Epithelial cell of proximal tubule (primary cell): ENCODE data around the gene PSMD11. TPM values are rescaled to one million over a fixed set of nuclear protein-coding genes. Genes with fewer than 3 reads are reported as not detected.
"Not testable (repeated sequence)": the region's sequence is repeated elsewhere in the genome, so short reads cannot be mapped to it uniquely, and the experiment has no call there.

ENCODE experiments used
- DNase-seq: peaks from one replicate; pipeline ENCODE4 v3.0.0-alpha.2; 2011; ENCODE audit warnings: low read depth
- H3K4me3 ChIP-seq: 2 replicates; pipeline ENCODE4 v1.5.1; 2011; ENCODE audit warnings: low read depth, mild to moderate bottlenecking, low read length
- CTCF ChIP-seq: conservative IDR thresholded peaks from 2 replicates; pipeline ENCODE4 v1.5.1; 2012; ENCODE audit warnings: low read depth, mild to moderate bottlenecking, low read length
- total RNA-seq: library from RNA; depleted of rRNA; stranded (reverse); fragments of >200 nt; gene quantifications from 2 replicates; pipeline ENCODE4 v1.2.3, GENCODE V29; 2015

PSMD11 gene
- total RNA-seq, 1 donor from 2014 or later = 90.3 TPM

GRCh38 chr17:32441886-32442285, 2.4 kb upstream of the PSMD11 start:
- TF ChIP-seq CTCF = no peak
- no peak for DNase-seq
- H3K4me3 ChIP-seq = no peak overlapping the region

GRCh38 chr17:32443827-32444300, 446 bp upstream of the PSMD11 start:
- DNase-seq = no peak
- H3K4me3 ChIP-seq = peak overlapping the region; percentile 97
- no peak for TF ChIP-seq CTCF

GRCh38 chr17:32445074-32445415, 735 bp downstream of the PSMD11 start:
- peak overlapping the region; percentile 97 for H3K4me3 ChIP-seq
- no peak for DNase-seq
- peak; percentile 15 for TF ChIP-seq CTCF

- no peak for TF ChIP-seq CTCF
- peak overlapping the region; percentile 97 for H3K4me3 ChIP-seq
- DNase-seq = no peak
Observed at GRCh38 chr17:32445497-32445896, 1.2 kb downstream of the PSMD11 start.

GRCh38 chr17:32445971-32446370, 1.7 kb downstream of the PSMD11 start:
- peak overlapping the region; percentile 97 for H3K4me3 ChIP-seq
- DNase-seq = no peak

GRCh38 chr17:32446949-32447348, 2.6 kb downstream of the PSMD11 start:
- no peak for DNase-seq
- no peak overlapping the region for H3K4me3 ChIP-seq
- TF ChIP-seq CTCF = no peak

More at GRCh38 chr17:32445971-32446370, 1.7 kb downstream of the PSMD11 start:
- TF ChIP-seq CTCF = no peak

GRCh38 chr17:32449963-32450362, 5.7 kb downstream of the PSMD11 start:
- no peak for DNase-seq
- no peak for TF ChIP-seq CTCF
- no peak overlapping the region for H3K4me3 ChIP-seq

- DNase-seq, H3K4me3 ChIP-seq: not testable (repeated sequence)
Observed at GRCh38 chr17:32450379-32450778, 6.1 kb downstream of the PSMD11 start.
